Measurements from ENCODE around the gene MCAT.
A peak's percentile ranks its signal among the peaks of the same experiment; 100 is the strongest.

DNA sequence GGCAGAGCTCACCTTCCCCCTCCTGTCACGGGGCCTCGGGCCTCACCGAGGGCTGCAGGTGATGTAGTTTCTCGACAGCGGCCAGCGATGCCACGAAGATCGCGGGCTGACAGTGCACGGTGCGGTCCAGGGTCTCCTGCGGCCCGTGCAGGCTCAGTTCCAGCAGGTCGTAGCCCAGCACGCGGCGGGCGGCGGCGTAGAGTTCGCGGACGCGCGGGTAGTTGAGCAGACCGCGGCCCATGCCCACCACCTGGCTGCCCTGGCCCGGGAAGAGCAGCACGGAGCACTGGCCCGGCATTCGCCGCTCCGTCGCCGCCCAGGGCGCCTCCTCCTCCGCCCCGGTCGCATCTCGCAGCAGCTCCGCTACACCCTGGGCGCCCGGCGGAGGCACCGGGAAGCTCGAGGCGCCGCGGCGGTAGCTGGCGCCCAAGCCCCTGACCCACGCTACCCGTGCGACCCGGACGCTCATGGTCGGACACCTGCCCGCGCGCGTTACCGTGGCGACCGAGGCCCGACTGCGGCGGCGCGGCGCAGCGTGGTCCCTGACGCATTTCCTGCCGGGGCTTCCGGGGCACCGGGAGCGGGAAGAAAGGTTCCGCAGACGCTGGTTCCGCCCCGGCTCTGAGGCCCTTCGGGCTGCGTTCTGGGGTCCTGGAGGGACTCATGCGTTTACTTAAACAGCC, at the start of gene MCAT:
- TF ChIP-seq, protein P1, sequence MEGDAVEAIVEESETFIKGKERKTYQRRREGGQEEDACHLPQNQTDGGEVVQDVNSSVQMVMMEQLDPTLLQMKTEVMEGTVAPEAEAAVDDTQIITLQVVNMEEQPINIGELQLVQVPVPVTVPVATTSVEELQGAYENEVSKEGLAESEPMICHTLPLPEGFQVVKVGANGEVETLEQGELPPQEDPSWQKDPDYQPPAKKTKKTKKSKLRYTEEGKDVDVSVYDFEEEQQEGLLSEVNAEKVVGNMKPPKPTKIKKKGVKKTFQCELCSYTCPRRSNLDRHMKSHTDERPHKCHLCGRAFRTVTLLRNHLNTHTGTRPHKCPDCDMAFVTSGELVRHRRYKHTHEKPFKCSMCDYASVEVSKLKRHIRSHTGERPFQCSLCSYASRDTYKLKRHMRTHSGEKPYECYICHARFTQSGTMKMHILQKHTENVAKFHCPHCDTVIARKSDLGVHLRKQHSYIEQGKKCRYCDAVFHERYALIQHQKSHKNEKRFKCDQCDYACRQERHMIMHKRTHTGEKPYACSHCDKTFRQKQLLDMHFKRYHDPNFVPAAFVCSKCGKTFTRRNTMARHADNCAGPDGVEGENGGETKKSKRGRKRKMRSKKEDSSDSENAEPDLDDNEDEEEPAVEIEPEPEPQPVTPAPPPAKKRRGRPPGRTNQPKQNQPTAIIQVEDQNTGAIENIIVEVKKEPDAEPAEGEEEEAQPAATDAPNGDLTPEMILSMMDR (IDR thresholded peaks at IDR 0.05), result no peak
- peak; percentile 49 to 57 for TF ChIP-seq POLR2A (IDR thresholded peaks at IDR 0.05)
- no peak for TF ChIP-seq EP300 (IDR thresholded peaks at IDR 0.05)

Data from gastroesophageal sphincter (tissue), 3 donors.